Tongue (tissue), 2 donors: ENCODE measurements around the gene ARHGAP6. TPM values are rescaled to one million over a fixed set of nuclear protein-coding genes. Genes with fewer than 3 reads are reported as not detected.
"Not testable (repeated sequence)": the region's sequence is repeated elsewhere in the genome, so short reads cannot be mapped to it uniquely, and the experiment has no call there.

ENCODE experiments used
- DNase-seq: peaks from one replicate; pipeline ENCODE4 v3.0.0-alpha.2; 2015
- total RNA-seq: library from RNA; depleted of rRNA; stranded (reverse); fragments of >200 nt; gene quantifications from one replicate; pipeline ENCODE4 v1.2.3, GENCODE V29; 2014

ARHGAP6 gene
- total RNA-seq, 1 donor from 2014 or later: 9.2 TPM

GRCh38 chrX:11530621-11531020 lies 135.1 kb downstream of the ARHGAP6 start:
- DNase-seq: peak; percentile 15

GRCh38 chrX:11528623-11529022 lies 137.1 kb downstream of the ARHGAP6 start:
- DNase-seq: no peak

GRCh38 chrX:11525685-11526084 lies 140.0 kb downstream of the ARHGAP6 start:
- no peak for DNase-seq

- DNase-seq: not testable (repeated sequence)
These were observed 146.5 kb downstream of the ARHGAP6 start for GRCh38 chrX:11519234-11519633.

GRCh38 chrX:11509786-11510185 lies 155.9 kb downstream of the ARHGAP6 start:
- no peak for DNase-seq

- no peak for DNase-seq
These were observed 161.5 kb downstream of the ARHGAP6 start for GRCh38 chrX:11504234-11504633.

- DNase-seq: peak; percentile 82
These were observed 166.4 kb downstream of the ARHGAP6 start for GRCh38 chrX:11499076-11500044.

- DNase-seq: not testable (repeated sequence)
These were observed 174.3 kb downstream of the ARHGAP6 start for GRCh38 chrX:11491375-11491774.

- DNase-seq: no peak
These were observed 181.4 kb downstream of the ARHGAP6 start for GRCh38 chrX:11484290-11484689.

GRCh38 chrX:11481035-11481434 lies 184.7 kb downstream of the ARHGAP6 start:
- DNase-seq: no peak

- DNase-seq: no peak
These were observed 185.1 kb downstream of the ARHGAP6 start for GRCh38 chrX:11480626-11481025.

GRCh38 chrX:11478911-11479310 lies 186.8 kb downstream of the ARHGAP6 start:
- no peak for DNase-seq

- no peak for DNase-seq
These were observed 187.7 kb downstream of the ARHGAP6 start for GRCh38 chrX:11478026-11478425.

- DNase-seq: no peak
These were observed 191.1 kb downstream of the ARHGAP6 start for GRCh38 chrX:11474576-11474975.

GRCh38 chrX:11474021-11474420 lies 191.7 kb downstream of the ARHGAP6 start:
- no peak for DNase-seq

- no peak for DNase-seq
These were observed 192.8 kb downstream of the ARHGAP6 start for GRCh38 chrX:11472879-11473278.

- DNase-seq: no peak
These were observed 193.3 kb downstream of the ARHGAP6 start for GRCh38 chrX:11472381-11472780.

- peak; percentile 16 for DNase-seq
These were observed 195.3 kb downstream of the ARHGAP6 start for GRCh38 chrX:11470250-11470974.

- no peak for DNase-seq
These were observed 199.9 kb downstream of the ARHGAP6 start for GRCh38 chrX:11465648-11466411.

- no peak for DNase-seq
These were observed 200.8 kb downstream of the ARHGAP6 start for GRCh38 chrX:11464836-11465463.

GRCh38 chrX:11464380-11464779 lies 201.3 kb downstream of the ARHGAP6 start:
- DNase-seq: no peak

GRCh38 chrX:11462648-11463047 lies 203.1 kb downstream of the ARHGAP6 start:
- no peak for DNase-seq
